GM23338 (cell line): ENCODE data around the gene TEDC2. TPM values are rescaled to one million over a fixed set of nuclear protein-coding genes. Genes with fewer than 3 reads are reported as not detected.

Source experiments
- ATAC-seq: fragments of 200-7000 bp; cut with Tn5 transposase; 3 replicates; pipeline ENCODE4 v1.9.1; 2020
- DNase-seq: peaks from one replicate; pipeline ENCODE4 v3.0.0-alpha.2; 2015; ENCODE audit warnings: low spot score
- H2AFZ ChIP-seq: fragments of 200-600 bp; sonication (generic); 2 replicates; pipeline ENCODE4 v1.8.0; 2016; ENCODE audit warnings: antibody characterized with exemption, mild to moderate bottlenecking, moderate library complexity
- H3F3A ChIP-seq: fragments of 200-600 bp; sonication (generic); replicated peaks from 2 replicates; pipeline ENCODE4 v1.8.0; 2017; ENCODE audit warnings: antibody characterized with exemption, mixed run types, low read depth
- H3K27ac ChIP-seq: fragments of 200-600 bp; sonication (generic); 2 replicates; pipeline ENCODE4 v1.6.1; 2016; ENCODE audit warnings: low read depth
- H3K27me3 ChIP-seq: fragments of 200-600 bp; sonication (generic); 2 replicates; pipeline ENCODE4 v1.8.0; 2016; ENCODE audit warnings: mild to moderate bottlenecking, mixed run types, moderate library complexity; ENCODE audit not compliant: insufficient read depth
- H3K36me3 ChIP-seq: fragments of 200-600 bp; sonication (generic); 2 replicates; pipeline ENCODE4 v1.8.0; 2016; ENCODE audit warnings: mild to moderate bottlenecking; ENCODE audit not compliant: insufficient read depth
- H3K4me1 ChIP-seq: fragments of 200-600 bp; sonication (generic); 2 replicates; pipeline ENCODE4 v1.8.0; 2016; ENCODE audit warnings: mild to moderate bottlenecking, moderate library complexity; ENCODE audit not compliant: insufficient read depth
- H3K4me2 ChIP-seq: fragments of 200-600 bp; sonication (generic); 2 replicates; pipeline ENCODE4 v1.7.1; 2017; ENCODE audit warnings: mixed run types
- H3K4me3 ChIP-seq: fragments of 200-600 bp; sonication (generic); 2 replicates; pipeline ENCODE4 v1.6.1; 2016; ENCODE audit warnings: mixed run types
- H3K79me2 ChIP-seq: fragments of 200-600 bp; sonication (generic); replicated peaks from 2 replicates; pipeline ENCODE4 v1.8.0; 2017; ENCODE audit warnings: mild to moderate bottlenecking; ENCODE audit not compliant: insufficient read depth
- H3K9me2 ChIP-seq: fragments of 200-600 bp; sonication (generic); 2 replicates; pipeline ENCODE4 v1.8.0; 2017; ENCODE audit not compliant: insufficient read depth
- H4K20me1 ChIP-seq: fragments of 200-600 bp; sonication (generic); replicated peaks from 2 replicates; pipeline ENCODE4 v1.8.0; 2017; ENCODE audit warnings: mild to moderate bottlenecking; ENCODE audit not compliant: insufficient read depth
- H3K27ac Mint-ChIP-seq: 2 replicates; pipeline ENCODE4 v1.8.0; 2020; ENCODE audit warnings: inconsistent platforms, mild to moderate bottlenecking, moderate library complexity, mixed read lengths
- H3K27me3 Mint-ChIP-seq: 3 replicates; pipeline ENCODE4 v1.8.0; 2022; ENCODE audit warnings: low read depth, mild to moderate bottlenecking, moderate library complexity, mixed read lengths, inconsistent platforms; ENCODE audit not compliant: insufficient read depth, poor library complexity
- H3K36me3 Mint-ChIP-seq: 3 replicates; pipeline ENCODE4 v1.8.0; 2021; ENCODE audit warnings: low read depth, mild to moderate bottlenecking, inconsistent platforms, moderate library complexity, mixed read lengths
- H3K4me1 Mint-ChIP-seq: 3 replicates; pipeline ENCODE4 v1.8.0; 2020; ENCODE audit warnings: mild to moderate bottlenecking, inconsistent platforms, mixed read lengths
- H3K4me3 Mint-ChIP-seq: 3 replicates; pipeline ENCODE4 v1.8.0; 2021; ENCODE audit warnings: moderate library complexity, mild to moderate bottlenecking, inconsistent platforms, mixed read lengths
- H3K9me3 Mint-ChIP-seq: 3 replicates; pipeline ENCODE4 v1.8.0; 2020; ENCODE audit warnings: moderate library complexity, mild to moderate bottlenecking, inconsistent platforms, mixed read lengths
- CREB1 ChIP-seq: fragments of 250-450 bp; sonication (Bioruptor Pico); IDR thresholded peaks from 2 replicates; pipeline ENCODE4 v1.5.0; 2020; ENCODE audit warnings: low read depth, mild to moderate bottlenecking, moderate library complexity
- EZH2 ChIP-seq: fragments of 200-600 bp; sonication (generic); IDR thresholded peaks from one replicate; pipeline ENCODE4 v1.8.0; 2017; ENCODE audit warnings: antibody characterized with exemption, mild to moderate bottlenecking, low read depth; ENCODE audit not compliant: unreplicated experiment
- EZH2phosphoT487 ChIP-seq: fragments of 200-600 bp; sonication (generic); IDR thresholded peaks from one replicate; pipeline ENCODE4 v1.8.1; 2018; ENCODE audit warnings: antibody characterized with exemption; ENCODE audit not compliant: unreplicated experiment
- JUNB ChIP-seq: IDR thresholded peaks from one replicate; pipeline ENCODE4 v1.6.1; 2016; ENCODE audit warnings: antibody characterized with exemption; ENCODE audit not compliant: unreplicated experiment
- NANOG ChIP-seq: IDR thresholded peaks from 2 replicates; pipeline ENCODE4 v1.6.1; 2016; ENCODE audit warnings: antibody characterized with exemption, borderline replicate concordance
- POLR2AphosphoS5 ChIP-seq: IDR thresholded peaks from 2 replicates; pipeline ENCODE4 v1.6.1; 2016; ENCODE audit warnings: antibody characterized with exemption, low read depth
- STAT1 ChIP-seq: IDR thresholded peaks from one replicate; pipeline ENCODE4 v1.6.1; 2016; ENCODE audit warnings: antibody characterized with exemption; ENCODE audit not compliant: unreplicated experiment
- ZNF114 ChIP-seq: fragments of 250-450 bp; sonication (Bioruptor Pico); IDR thresholded peaks from 2 replicates; pipeline ENCODE4 v1.5.0; 2020; ENCODE audit warnings: mild to moderate bottlenecking, moderate library complexity
- ZNF331 ChIP-seq: fragments of 250-450 bp; sonication (Bioruptor Pico); IDR thresholded peaks from 2 replicates; pipeline ENCODE4 v1.5.0; 2020; ENCODE audit warnings: low read depth, mild to moderate bottlenecking, moderate library complexity
- ZNF462 ChIP-seq: fragments of 250-450 bp; sonication (Bioruptor Pico); IDR thresholded peaks from 2 replicates; pipeline ENCODE4 v1.5.0; 2020; ENCODE audit warnings: mild to moderate bottlenecking, moderate library complexity
- polyA plus RNA-seq: library from polyadenylated mRNA; unstranded; fragments of >200 nt; fragmentation: Nextera tagmentation; extraction: Ambion mirVana; gene quantifications from 2 replicates; pipeline ENCODE4 v1.2.1, GENCODE V29; 2016
- total RNA-seq: library from RNA; depleted of rRNA; stranded (reverse); fragments of >200 nt; shearing (Covaris generic); gene quantifications from 2 replicates; pipeline ENCODE4 v1.2.3, GENCODE V29; 2014
- TF ChIP-seq, protein P1 (sequence below), 2 experiments: fragments of 200-600 bp in 1 of 2; sonication (generic) in 1 of 2; conservative IDR thresholded peaks; 2 replicates each; pipeline versions ENCODE4 v1.5.1 to v1.6.1; 2016 to 2017; ENCODE audit warnings: antibody characterized with exemption in 2 of 2, low read depth in 2 of 2, mild to moderate bottlenecking in 2 of 2, moderate library complexity in 1 of 2
- TF ChIP-seq, protein P2 (sequence below): IDR thresholded peaks from 2 replicates; pipeline ENCODE4 v1.6.1; 2016; ENCODE audit warnings: antibody characterized with exemption
- TF ChIP-seq, protein P3 (sequence below): IDR thresholded peaks from one replicate; pipeline ENCODE4 v1.6.1; 2018; ENCODE audit warnings: antibody characterized with exemption; ENCODE audit not compliant: unreplicated experiment

Gene TEDC2
- total and polyA plus RNA-seq, 2 experiments from 2014 or later = 50.6 to 98.9 TPM

GRCh38 chr16:2422123-2422867 lies 37.6 kb upstream of the TEDC2 start:
- no peak overlapping the region for H3K27ac Mint-ChIP-seq
- H2AFZ ChIP-seq = peak overlapping the region; percentile 32; the same call in 1 of the 2 replicates

More at GRCh38 chr16:2422123-2422867, 37.6 kb upstream of the TEDC2 start:
- Histone ChIP-seq H3K4me3 (no peak overlapping the region), H3K36me3 (no peaks in the 10 kb centered on the region), H4K20me1 (no peaks in the 10 kb centered on the region), H3K27ac (no peak overlapping the region), H3K4me1 (no peaks in the 10 kb centered on the region), H3K4me2 (no peak overlapping the region), H3K79me2 (no peaks in the 10 kb centered on the region), H3K9me2 (no peaks in the 10 kb centered on the region), H3F3A (no peaks in the 10 kb centered on the region), H3K27me3 (no peaks in the 10 kb centered on the region)
- Mint-ChIP-seq H3K27me3 (peaks cover 7% of the 10 kb centered on the region), H3K4me3 (no peak overlapping the region), H3K4me1 (no peaks in the 10 kb centered on the region), H3K36me3 (peaks cover 2% of the 10 kb centered on the region; the same call in 1 of the 3 replicates), H3K9me3 (no peaks in the 10 kb centered on the region)
- TF ChIP-seq, protein P1, sequence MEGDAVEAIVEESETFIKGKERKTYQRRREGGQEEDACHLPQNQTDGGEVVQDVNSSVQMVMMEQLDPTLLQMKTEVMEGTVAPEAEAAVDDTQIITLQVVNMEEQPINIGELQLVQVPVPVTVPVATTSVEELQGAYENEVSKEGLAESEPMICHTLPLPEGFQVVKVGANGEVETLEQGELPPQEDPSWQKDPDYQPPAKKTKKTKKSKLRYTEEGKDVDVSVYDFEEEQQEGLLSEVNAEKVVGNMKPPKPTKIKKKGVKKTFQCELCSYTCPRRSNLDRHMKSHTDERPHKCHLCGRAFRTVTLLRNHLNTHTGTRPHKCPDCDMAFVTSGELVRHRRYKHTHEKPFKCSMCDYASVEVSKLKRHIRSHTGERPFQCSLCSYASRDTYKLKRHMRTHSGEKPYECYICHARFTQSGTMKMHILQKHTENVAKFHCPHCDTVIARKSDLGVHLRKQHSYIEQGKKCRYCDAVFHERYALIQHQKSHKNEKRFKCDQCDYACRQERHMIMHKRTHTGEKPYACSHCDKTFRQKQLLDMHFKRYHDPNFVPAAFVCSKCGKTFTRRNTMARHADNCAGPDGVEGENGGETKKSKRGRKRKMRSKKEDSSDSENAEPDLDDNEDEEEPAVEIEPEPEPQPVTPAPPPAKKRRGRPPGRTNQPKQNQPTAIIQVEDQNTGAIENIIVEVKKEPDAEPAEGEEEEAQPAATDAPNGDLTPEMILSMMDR (conservative IDR thresholded peaks at IDR 0.05; ENCODE audit: low read depth in 2 of 2) = no peak
- no peak for TF ChIP-seq JUNB
- TF ChIP-seq ZNF114 (CRISPR knock-in tag) = no peak
- no peak for TF ChIP-seq POLR2AphosphoS5
- TF ChIP-seq NANOG = no peak
- TF ChIP-seq, protein P2, sequence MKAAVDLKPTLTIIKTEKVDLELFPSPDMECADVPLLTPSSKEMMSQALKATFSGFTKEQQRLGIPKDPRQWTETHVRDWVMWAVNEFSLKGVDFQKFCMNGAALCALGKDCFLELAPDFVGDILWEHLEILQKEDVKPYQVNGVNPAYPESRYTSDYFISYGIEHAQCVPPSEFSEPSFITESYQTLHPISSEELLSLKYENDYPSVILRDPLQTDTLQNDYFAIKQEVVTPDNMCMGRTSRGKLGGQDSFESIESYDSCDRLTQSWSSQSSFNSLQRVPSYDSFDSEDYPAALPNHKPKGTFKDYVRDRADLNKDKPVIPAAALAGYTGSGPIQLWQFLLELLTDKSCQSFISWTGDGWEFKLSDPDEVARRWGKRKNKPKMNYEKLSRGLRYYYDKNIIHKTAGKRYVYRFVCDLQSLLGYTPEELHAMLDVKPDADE = no peak
- no peak for TF ChIP-seq CREB1
- no peak for TF ChIP-seq STAT1
- TF ChIP-seq, protein P3, sequence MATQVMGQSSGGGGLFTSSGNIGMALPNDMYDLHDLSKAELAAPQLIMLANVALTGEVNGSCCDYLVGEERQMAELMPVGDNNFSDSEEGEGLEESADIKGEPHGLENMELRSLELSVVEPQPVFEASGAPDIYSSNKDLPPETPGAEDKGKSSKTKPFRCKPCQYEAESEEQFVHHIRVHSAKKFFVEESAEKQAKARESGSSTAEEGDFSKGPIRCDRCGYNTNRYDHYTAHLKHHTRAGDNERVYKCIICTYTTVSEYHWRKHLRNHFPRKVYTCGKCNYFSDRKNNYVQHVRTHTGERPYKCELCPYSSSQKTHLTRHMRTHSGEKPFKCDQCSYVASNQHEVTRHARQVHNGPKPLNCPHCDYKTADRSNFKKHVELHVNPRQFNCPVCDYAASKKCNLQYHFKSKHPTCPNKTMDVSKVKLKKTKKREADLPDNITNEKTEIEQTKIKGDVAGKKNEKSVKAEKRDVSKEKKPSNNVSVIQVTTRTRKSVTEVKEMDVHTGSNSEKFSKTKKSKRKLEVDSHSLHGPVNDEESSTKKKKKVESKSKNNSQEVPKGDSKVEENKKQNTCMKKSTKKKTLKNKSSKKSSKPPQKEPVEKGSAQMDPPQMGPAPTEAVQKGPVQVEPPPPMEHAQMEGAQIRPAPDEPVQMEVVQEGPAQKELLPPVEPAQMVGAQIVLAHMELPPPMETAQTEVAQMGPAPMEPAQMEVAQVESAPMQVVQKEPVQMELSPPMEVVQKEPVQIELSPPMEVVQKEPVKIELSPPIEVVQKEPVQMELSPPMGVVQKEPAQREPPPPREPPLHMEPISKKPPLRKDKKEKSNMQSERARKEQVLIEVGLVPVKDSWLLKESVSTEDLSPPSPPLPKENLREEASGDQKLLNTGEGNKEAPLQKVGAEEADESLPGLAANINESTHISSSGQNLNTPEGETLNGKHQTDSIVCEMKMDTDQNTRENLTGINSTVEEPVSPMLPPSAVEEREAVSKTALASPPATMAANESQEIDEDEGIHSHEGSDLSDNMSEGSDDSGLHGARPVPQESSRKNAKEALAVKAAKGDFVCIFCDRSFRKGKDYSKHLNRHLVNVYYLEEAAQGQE = no peak
- TF ChIP-seq ZNF331 (CRISPR knock-in tag) = no peak
- no peak for TF ChIP-seq EZH2
- TF ChIP-seq EZH2phosphoT487 = no peak
- TF ChIP-seq ZNF462 (CRISPR knock-in tag) = no peak
- ATAC-seq (peak; percentile 58), DNase-seq (no peak)
